Muscle layer of duodenum (tissue), 2 donors: Measurements from ENCODE around the gene ZNF655.

Source experiments
- H3K27ac ChIP-seq: one replicate; pipeline ENCODE4 v1.7.0; 2013; ENCODE audit warnings: mild to moderate bottlenecking, low read length
- H3K27me3 ChIP-seq: one replicate; pipeline ENCODE4 v1.7.0; 2013; ENCODE audit warnings: low read depth, mild to moderate bottlenecking, control low read depth, low read length
- H3K36me3 ChIP-seq, 2 donors: one replicate each; pipeline ENCODE4 v1.7.0; 2013; ENCODE audit warnings: low read length in 2 of 2, control low read depth in 1 of 2, mild to moderate bottlenecking in 1 of 2; ENCODE audit not compliant: insufficient read depth in 2 of 2, control insufficient read depth in 1 of 2
- H3K4me1 ChIP-seq, 2 donors: one replicate each; pipeline ENCODE4 v1.7.0; 2013; ENCODE audit warnings: low read length in 2 of 2, mild to moderate bottlenecking in 2 of 2, control low read depth in 1 of 2, moderate library complexity in 1 of 2; ENCODE audit not compliant: insufficient read depth in 2 of 2, control insufficient read depth in 1 of 2
- H3K4me3 ChIP-seq, 2 donors: one replicate each; pipeline ENCODE4 v1.7.0; 2013; ENCODE audit warnings: low read length in 2 of 2, low read depth in 1 of 2, mild to moderate bottlenecking in 1 of 2
- H3K9me3 ChIP-seq, 2 donors: one replicate each; pipeline ENCODE4 v1.7.0; 2013; ENCODE audit warnings: low read length in 2 of 2, control low read depth in 1 of 2, mild to moderate bottlenecking in 1 of 2; ENCODE audit not compliant: control insufficient read depth in 1 of 2
- donor health status: healthy.

ZNF655 gene

DNA sequence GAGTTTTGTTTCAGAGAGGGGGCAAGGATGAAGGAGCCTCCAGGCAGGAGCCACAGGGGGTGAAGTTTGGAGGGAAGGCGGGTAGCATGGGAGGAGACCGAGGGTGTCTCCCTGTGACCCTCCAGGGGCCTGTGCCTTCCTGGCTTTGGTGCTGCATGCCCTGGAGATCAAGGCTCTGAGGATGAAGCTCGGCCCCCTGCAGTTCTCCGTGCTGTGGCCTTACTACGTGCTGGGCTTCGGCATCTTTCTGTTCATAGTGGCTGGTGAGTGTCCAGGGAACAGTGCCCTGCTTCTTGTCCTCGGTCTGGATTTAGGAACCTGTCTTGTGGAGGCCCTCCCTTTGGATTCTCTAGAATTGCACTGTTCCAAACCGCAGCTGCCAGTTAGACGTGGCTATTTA, 49.1 kb downstream of the ZNF655 start:
- no peaks in the 10 kb centered on the region for H3K36me3 ChIP-seq
- H3K4me3 ChIP-seq: no peak overlapping the region
- H3K4me1 ChIP-seq: no peaks in the 10 kb centered on the region

GRCh38 chr7:99614495-99614894, 56.1 kb downstream of the ZNF655 start:
- Histone ChIP-seq H3K4me3 (no peak overlapping the region), H3K36me3 (peaks cover 10 to 12% of the 10 kb centered on the region in 2 donors), H3K27me3 (no peaks in the 10 kb centered on the region), H3K9me3 (no peaks in the 10 kb centered on the region), H3K27ac (no peak overlapping the region), H3K4me1 (peaks cover 0 to 16% of the 10 kb centered on the region in 2 donors)

More for the DNA sequence above, 49.1 kb downstream of the ZNF655 start:
- Histone ChIP-seq H3K9me3 (no peaks in the 10 kb centered on the region), H3K27ac (no peak overlapping the region), H3K27me3 (no peaks in the 10 kb centered on the region)

DNA sequence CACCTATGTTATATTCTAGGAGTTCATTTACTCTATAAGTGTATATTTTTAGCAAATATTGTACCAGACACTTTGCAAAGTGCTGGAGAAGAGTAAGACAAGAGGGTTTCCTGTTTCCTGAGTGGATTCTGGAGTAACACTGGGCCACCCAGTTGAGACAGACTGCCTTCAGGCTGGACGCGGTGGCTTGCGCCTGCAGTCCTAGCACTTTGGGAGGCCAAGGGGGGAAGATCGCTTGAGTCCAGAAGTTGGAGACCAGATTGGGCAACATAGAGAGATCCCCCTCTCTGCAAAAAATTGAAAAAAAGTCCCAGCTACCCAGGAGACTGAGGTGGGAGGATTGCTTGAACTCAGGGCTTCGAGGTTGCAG, 57.5 kb downstream of the ZNF655 start:
- H3K9me3 ChIP-seq: no peaks in the 10 kb centered on the region
- H3K4me3 ChIP-seq: peak overlapping the region; percentile 94 to 99
- H3K4me1 ChIP-seq: peaks cover 0 to 16% of the 10 kb centered on the region in 2 donors
- H3K27ac ChIP-seq: no peak overlapping the region
- H3K36me3 ChIP-seq: peaks cover 24 to 27% of the 10 kb centered on the region in 2 donors
- no peaks in the 10 kb centered on the region for H3K27me3 ChIP-seq

- H3K4me3 ChIP-seq: peak within 1 kb of the TSS; percentile 94 to 99
- H3K36me3 ChIP-seq: peaks cover 30 to 33% of the 10 kb centered on the region in 2 donors
- H3K4me1 ChIP-seq: peaks cover 0 to 16% of the 10 kb centered on the region in 2 donors
- H3K27me3 ChIP-seq: no peaks in the 10 kb centered on the region
- H3K27ac ChIP-seq: peak within 1 kb of the TSS; percentile 82
- no peaks in the 10 kb centered on the region for H3K9me3 ChIP-seq
These were observed 58.1 kb downstream of the ZNF655 start, which contains the start of gene ZSCAN25 for GRCh38 chr7:99616359-99617191. Gene ZSCAN25, plus strand, starts transcription at chr7:99616946. Its CDS starts 2,661 bp downstream, at chr7:99619607.

DNA sequence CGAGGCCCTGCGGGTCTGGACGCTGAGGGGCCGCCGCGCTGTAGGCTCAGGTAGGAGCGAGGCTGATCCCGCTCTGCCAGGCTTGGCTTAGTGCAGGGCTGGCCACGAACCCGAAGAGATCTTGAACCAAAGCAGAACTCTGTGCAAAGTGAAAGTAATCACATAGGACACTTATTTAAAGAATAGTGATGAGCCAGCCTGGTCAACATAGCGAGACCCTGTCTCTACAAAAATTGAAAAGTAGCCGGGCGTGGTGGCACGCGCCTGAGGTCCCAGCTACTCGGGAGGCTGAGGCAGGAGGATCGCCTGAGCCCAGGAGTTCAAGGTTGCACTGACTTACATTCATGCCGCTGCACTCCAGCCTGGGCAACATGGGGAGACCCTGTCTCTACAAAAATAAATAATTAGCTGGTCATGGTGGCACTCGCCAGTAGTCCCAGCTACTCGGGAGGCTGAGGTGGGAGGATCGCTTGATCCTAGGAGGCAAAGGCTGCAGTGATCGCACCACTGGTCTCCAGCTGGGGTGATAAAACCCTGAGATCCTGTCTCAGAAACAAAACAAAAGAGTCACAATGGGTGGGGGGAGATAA, 58.8 kb downstream of the ZNF655 start:
- peak overlapping the region; percentile 94 to 99 for H3K4me3 ChIP-seq
- peak overlapping the region; percentile 82 for H3K27ac ChIP-seq
- peaks cover 0 to 16% of the 10 kb centered on the region in 2 donors for H3K4me1 ChIP-seq
- no peaks in the 10 kb centered on the region for H3K27me3 ChIP-seq
- no peaks in the 10 kb centered on the region for H3K9me3 ChIP-seq
- peaks cover 34 to 40% of the 10 kb centered on the region in 2 donors for H3K36me3 ChIP-seq

DNA sequence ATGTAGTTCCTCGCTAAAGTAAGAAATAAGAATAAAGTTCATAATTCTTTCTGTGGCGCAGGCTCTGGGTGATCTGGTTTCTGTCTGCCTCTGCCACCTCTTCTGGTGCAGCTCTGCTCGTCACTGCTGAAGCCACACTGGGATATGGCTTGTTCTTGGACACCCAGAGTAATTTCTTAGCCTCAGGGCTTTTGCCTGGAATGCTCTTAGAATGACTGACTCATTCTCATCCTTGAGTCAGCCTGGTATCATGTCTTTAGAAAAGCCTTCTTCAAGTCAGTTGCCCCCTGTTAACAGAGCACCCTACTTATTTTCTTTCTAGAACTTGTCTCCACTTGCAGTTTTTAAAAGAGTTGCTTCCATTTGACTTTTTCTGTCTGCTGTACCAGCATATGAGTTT, 60.3 kb downstream of the ZNF655 start:
- no peak overlapping the region for H3K4me3 ChIP-seq

GRCh38 chr7:99619571-99620130, 61.2 kb downstream of the ZNF655 start:
- Histone ChIP-seq H3K27ac (no peak overlapping the region), H3K4me1 (peaks cover 0 to 16% of the 10 kb centered on the region in 2 donors), H3K27me3 (no peaks in the 10 kb centered on the region), H3K4me3 (no peak overlapping the region), H3K9me3 (no peaks in the 10 kb centered on the region), H3K36me3 (peaks cover 53 to 64% of the 10 kb centered on the region in 2 donors)

More for the DNA sequence above, 60.3 kb downstream of the ZNF655 start:
- Histone ChIP-seq H3K27ac (no peak overlapping the region), H3K4me1 (peaks cover 0 to 16% of the 10 kb centered on the region in 2 donors), H3K27me3 (no peaks in the 10 kb centered on the region), H3K36me3 (peaks cover 47 to 55% of the 10 kb centered on the region in 2 donors), H3K9me3 (no peaks in the 10 kb centered on the region)

GRCh38 chr7:99621271-99621670, 62.8 kb downstream of the ZNF655 start:
- Histone ChIP-seq H3K4me1 (peaks cover 0 to 16% of the 10 kb centered on the region in 2 donors), H3K27me3 (no peaks in the 10 kb centered on the region), H3K9me3 (no peaks in the 10 kb centered on the region), H3K36me3 (peaks cover 67 to 80% of the 10 kb centered on the region in 2 donors), H3K27ac (no peak overlapping the region), H3K4me3 (no peak overlapping the region)

DNA sequence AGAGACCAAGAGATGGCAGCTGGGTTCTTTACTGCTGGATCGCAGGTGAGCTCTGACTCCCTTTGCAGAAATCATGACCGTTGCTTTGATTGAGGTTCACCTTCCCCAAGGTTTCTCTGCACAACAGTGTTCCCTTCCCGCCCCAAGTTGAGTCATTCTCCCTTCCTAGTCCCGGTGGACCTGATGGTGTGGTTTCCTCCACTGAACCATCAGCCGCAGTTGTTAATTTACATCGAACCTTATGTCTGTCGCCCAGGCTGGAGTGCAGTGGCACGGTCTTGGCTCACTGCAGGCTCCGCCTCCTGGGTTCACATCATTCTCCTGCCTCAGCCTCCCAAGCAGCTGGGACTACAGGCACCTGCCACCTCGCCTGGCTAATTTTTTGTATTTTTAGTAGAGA, 64.2 kb downstream of the ZNF655 start:
- Histone ChIP-seq H3K4me1 (peaks cover 0 to 11% of the 10 kb centered on the region in 2 donors), H3K9me3 (no peaks in the 10 kb centered on the region), H3K4me3 (no peak overlapping the region), H3K27me3 (no peaks in the 10 kb centered on the region), H3K27ac (no peak overlapping the region), H3K36me3 (peaks cover 79 to 92% of the 10 kb centered on the region in 2 donors)

- no peaks in the 10 kb centered on the region for H3K9me3 ChIP-seq
- peaks cover 0 to 5% of the 10 kb centered on the region in 2 donors for H3K4me1 ChIP-seq
- H3K36me3 ChIP-seq: peaks cover 80 to 98% of the 10 kb centered on the region in 2 donors
- H3K27me3 ChIP-seq: no peaks in the 10 kb centered on the region
- H3K27ac ChIP-seq: no peak overlapping the region
- no peak overlapping the region for H3K4me3 ChIP-seq
These were observed 64.8 kb downstream of the ZNF655 start for GRCh38 chr7:99623091-99623693.
